Gastroesophageal sphincter (tissue), 3 donors: Measurements from ENCODE around the gene SLC4A5.

Experiments used
- CTCF ChIP-seq, 4 experiments: fragments of 200-600 bp in 2 of 4; fragments of 450-650 bp in 2 of 4; sonication (generic) in 1 of 4; IDR thresholded peaks; one replicate each; pipeline ENCODE4 v1.5.1; 2017 to 2019; ENCODE audit warnings: antibody characterized with exemption in 4 of 4, mild to moderate bottlenecking in 2 of 4, moderate library complexity in 2 of 4
- EP300 ChIP-seq: sonication (generic); formaldehyde crosslinking; IDR thresholded peaks from one replicate; pipeline ENCODE4 v1.6.1; 2017; ENCODE audit warnings: antibody characterized with exemption, mild to moderate bottlenecking
- POLR2A ChIP-seq, 2 donors: fragments of 450-650 bp; IDR thresholded peaks; one replicate each; pipeline ENCODE4 v1.6.1; 2017; ENCODE audit warnings: antibody characterized with exemption in 2 of 2, mild to moderate bottlenecking in 2 of 2, moderate library complexity in 1 of 2

DNA sequence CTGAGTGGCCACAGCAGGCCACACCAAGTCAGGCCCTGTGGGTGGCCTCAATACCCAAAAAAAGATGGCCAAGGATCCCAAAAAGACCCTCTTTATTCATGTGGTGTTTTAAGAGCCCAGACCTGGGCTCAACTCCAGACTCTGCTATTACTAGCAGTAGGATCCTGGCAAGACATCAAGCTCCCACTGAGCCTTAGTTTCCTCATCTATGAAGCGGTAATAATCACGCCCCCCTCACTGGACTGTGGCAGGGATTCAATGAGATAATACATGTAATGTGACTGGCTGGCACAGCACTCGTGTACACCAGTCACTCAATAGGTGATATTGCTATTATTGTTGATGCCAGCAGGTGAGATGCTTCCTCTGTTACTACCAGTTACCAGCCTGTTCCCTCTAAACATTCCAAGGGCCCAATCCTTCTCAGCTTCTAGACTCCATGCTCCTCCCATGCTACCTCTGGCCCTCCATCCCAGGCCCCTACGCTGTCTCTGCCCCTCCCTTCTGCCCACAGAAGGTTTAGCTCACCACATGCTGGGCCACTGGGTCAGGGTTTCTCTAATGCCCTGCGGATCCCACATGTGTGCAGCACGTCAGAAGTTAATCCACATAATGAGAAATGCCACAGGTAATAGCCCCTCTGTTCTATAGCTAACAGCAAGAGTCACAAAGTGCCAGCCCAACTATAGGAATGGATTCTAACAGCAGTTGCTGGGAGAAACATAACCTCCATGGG is 51.2 kb downstream of the SLC4A5 start:
- no peak for TF ChIP-seq CTCF (IDR thresholded peaks at IDR 0.05)
- no peak for TF ChIP-seq POLR2A (IDR thresholded peaks at IDR 0.05)
- no peak for TF ChIP-seq EP300
